Heart left ventricle (tissue), 13 donors: ENCODE results near the gene MAN2A2.

Experiments
- CTCF ChIP-seq, 12 donors: fragments of 200-600 bp; sonication (generic) in 4 of 12; IDR thresholded peaks; one replicate each; pipeline versions ENCODE4 v1.5.0 to v1.8.0; 2018 to 2022; ENCODE audit warnings: antibody characterized with exemption in 12 of 12, mild to moderate bottlenecking in 5 of 12
- POLR2A ChIP-seq, 2 donors: fragments of 450-650 bp; IDR thresholded peaks; one replicate each; pipeline ENCODE4 v1.6.1; 2017; ENCODE audit warnings: antibody characterized with exemption in 2 of 2, mild to moderate bottlenecking in 2 of 2, moderate library complexity in 2 of 2
- donor health status: ischemic (EF 13 %, LVEDD 7.1; RV severe dilation, severe dysfunction).
- donor health status: DM: no; HTN: yes; CAD: no.
- donor health status: DM: no; HTN: no; CAD: no.
- donor health status: ischemic (EF 25% LVEDD 6.9; RV normal size, moderate dysfunction).
- donor health status: ischemic (EF 25% LVEDD 5.7; RV mildly dilated, moderate dysfunction).
- donor health status: ischemic (EF 35%, LVEDD 5.7; RV mildly dilated, moderate dysfunction).
- donor health status: nonischemic (EF 11% LVEDD 7.7; RV severe dilation, severe dysfunction).
- donor health status: DM: yes; HTN: yes; CAD: no.
- donor health status: PGD.
- donor health status: ischemic (EF 29% LVEDD 5.4; RV normal size, mild dysfunction).
- donor health status: nonischemic (EF 23%, LVEDD 6.1; RV moderate dilation, normal function).

- TF ChIP-seq CTCF (IDR thresholded peaks at IDR 0.05) (no peak), POLR2A (IDR thresholded peaks at IDR 0.05) (no peak)
Measured at GRCh38 chr15:90918835-90919234, 15.7 kb downstream of the MAN2A2 start.
